HG03558 (cell line): ENCODE measurements around the gene B2M.
"Not testable (repeated sequence)": the region's sequence is repeated elsewhere in the genome, so short reads cannot be mapped to it uniquely, and the experiment has no call there.

Source experiments
- ATAC-seq: cut with Tn5 transposase; IDR thresholded peaks from one replicate; pipeline ENCODE4 v1.9.1; 2021; ENCODE audit warnings: moderate number of reproducible peaks; ENCODE audit not compliant: unreplicated experiment; ENCODE audit errors: extremely low read depth

Gene B2M

GRCh38 chr15:44697014-44697413 is 14.3 kb upstream of the B2M start:
- no peak for ATAC-seq

- no peak for ATAC-seq
Observed at GRCh38 chr15:44698641-44699040, 12.7 kb upstream of the B2M start.

GRCh38 chr15:44700676-44701075 is 10.6 kb upstream of the B2M start:
- not testable (repeated sequence) for ATAC-seq

DNA sequence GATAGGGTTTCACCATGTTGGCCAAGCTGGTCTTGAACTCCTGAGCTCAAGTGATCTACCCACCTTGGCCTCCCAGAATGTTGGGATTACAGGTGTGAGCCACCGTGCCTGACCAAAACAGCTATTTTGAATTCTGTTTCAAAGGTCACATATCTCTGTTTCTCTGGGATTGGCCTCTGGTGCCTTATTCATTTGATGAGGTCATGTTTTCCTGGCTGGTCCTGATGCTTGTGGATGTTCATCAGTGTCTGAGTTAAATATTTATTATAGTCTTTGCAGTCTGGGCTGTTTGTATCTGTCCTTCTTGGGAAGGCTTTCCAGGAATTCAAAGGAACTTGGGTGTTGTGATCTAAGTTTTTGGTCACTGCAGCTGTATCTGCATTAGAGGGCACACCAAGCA is 5.3 kb upstream of the B2M start:
- ATAC-seq: no peak

DNA sequence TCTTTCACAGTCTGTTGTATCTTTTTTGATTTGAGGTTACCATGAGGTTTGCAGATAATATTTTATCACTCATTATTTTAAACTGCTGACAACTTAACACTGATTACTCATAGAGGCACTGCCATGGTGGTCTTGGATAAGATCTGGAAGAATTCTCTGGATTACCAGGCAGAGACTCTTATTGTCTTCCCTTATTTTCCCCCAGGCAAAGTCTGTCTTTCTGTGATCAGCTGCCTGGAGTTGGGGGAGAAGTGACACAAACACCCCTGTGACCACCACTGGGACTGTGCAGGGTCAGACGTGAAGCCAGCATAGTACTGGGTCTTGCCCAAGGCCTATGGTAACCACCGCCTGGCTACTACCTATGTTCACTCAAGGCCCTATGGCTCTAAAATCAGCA is 4.9 kb upstream of the B2M start:
- ATAC-seq: no peak

DNA sequence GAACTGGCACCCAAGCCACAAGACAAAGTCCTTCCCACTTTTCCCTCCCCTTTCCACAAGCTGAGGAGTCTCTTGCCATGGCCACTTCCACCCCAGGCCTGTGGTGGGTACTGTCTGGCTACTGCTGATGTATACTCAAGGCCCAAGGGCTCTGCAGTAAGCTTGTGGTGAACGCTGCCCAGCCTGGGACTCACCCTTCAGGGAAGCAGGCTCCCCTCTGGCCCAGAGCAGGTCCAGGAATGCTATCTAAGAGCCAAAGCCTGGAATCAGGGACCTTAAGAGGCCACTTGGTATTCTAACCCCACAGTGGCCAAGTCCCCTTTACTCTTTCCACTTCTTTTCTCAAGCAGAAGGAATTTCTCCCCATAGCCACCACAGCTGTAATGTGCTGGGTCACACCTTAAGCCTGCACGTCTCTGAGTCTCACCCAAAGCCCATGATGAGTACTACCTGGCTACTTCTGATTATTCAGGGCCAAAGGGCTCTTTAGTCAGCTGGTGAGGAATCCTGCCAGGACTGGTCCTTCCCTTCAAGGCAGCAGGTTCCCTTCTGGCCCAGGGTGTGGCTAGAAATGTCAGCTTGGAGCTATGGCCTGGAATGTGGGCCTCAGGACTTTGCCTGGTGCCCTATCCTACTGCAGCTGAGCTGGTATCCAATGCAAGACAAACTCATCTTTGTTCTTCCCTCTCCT is 4.2 kb upstream of the B2M start:
- no peak for ATAC-seq

DNA sequence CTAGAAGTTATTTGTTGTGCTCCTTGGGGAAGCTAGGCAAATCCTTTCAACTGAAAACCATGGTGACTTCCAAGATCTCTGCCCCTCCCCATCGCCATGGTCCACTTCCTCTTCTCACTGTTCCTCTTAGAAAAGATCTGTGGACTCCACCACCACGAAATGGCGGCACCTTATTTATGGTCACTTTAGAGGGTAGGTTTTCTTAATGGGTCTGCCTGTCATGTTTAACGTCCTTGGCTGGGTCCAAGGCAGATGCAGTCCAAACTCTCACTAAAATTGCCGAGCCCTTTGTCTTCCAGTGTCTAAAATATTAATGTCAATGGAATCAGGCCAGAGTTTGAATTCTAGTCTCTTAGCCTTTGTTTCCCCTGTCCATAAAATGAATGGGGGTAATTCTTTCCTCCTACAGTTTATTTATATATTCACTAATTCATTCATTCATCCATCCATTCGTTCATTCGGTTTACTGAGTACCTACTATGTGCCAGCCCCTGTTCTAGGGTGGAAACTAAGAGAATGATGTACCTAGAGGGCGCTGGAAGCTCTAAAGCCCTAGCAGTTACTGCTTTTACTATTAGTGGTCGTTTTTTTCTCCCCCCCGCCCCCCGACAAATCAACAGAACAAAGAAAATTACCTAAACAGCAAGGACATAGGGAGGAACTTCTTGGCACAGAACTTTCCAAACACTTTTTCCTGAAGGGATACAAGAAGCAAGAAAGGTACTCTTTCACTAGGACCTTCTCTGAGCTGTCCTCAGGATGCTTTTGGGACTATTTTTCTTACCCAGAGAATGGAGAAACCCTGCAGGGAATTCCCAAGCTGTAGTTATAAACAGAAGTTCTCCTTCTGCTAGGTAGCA is 851 bp upstream of the B2M start:
- no peak for ATAC-seq

DNA sequence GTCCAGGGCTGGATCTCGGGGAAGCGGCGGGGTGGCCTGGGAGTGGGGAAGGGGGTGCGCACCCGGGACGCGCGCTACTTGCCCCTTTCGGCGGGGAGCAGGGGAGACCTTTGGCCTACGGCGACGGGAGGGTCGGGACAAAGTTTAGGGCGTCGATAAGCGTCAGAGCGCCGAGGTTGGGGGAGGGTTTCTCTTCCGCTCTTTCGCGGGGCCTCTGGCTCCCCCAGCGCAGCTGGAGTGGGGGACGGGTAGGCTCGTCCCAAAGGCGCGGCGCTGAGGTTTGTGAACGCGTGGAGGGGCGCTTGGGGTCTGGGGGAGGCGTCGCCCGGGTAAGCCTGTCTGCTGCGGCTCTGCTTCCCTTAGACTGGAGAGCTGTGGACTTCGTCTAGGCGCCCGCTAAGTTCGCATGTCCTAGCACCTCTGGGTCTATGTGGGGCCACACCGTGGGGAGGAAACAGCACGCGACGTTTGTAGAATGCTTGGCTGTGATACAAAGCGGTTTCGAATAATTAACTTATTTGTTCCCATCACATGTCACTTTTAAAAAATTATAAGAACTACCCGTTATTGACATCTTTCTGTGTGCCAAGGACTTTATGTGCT is 527 bp downstream of the B2M start:
- ATAC-seq: no peak

DNA sequence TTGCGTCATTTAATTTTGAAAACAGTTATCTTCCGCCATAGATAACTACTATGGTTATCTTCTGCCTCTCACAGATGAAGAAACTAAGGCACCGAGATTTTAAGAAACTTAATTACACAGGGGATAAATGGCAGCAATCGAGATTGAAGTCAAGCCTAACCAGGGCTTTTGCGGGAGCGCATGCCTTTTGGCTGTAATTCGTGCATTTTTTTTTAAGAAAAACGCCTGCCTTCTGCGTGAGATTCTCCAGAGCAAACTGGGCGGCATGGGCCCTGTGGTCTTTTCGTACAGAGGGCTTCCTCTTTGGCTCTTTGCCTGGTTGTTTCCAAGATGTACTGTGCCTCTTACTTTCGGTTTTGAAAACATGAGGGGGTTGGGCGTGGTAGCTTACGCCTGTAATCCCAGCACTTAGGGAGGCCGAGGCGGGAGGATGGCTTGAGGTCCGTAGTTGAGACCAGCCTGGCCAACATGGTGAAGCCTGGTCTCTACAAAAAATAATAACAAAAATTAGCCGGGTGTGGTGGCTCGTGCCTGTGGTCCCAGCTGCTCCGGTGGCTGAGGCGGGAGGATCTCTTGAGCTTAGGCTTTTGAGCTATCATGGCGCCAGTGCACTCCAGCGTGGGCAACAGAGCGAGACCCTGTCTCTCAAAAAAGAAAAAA is 1.2 kb downstream of the B2M start:
- ATAC-seq: no peak

DNA sequence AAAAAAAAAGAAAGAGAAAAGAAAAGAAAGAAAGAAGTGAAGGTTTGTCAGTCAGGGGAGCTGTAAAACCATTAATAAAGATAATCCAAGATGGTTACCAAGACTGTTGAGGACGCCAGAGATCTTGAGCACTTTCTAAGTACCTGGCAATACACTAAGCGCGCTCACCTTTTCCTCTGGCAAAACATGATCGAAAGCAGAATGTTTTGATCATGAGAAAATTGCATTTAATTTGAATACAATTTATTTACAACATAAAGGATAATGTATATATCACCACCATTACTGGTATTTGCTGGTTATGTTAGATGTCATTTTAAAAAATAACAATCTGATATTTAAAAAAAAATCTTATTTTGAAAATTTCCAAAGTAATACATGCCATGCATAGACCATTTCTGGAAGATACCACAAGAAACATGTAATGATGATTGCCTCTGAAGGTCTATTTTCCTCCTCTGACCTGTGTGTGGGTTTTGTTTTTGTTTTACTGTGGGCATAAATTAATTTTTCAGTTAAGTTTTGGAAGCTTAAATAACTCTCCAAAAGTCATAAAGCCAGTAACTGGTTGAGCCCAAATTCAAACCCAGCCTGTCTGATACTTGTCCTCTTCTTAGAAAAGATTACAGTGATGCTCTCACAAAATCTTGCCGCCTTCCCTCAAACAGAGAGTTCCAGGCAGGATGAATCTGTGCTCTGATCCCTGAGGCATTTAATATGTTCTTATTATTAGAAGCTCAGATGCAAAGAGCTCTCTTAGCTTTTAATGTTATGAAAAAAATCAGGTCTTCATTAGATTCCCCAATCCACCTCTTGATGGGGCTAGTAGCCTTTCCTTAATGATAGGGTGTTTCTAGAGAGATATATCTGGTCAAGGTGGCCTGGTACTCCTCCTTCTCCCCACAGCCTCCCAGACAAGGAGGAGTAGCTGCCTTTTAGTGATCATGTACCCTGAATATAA is 2.0 kb downstream of the B2M start:
- no peak for ATAC-seq

DNA sequence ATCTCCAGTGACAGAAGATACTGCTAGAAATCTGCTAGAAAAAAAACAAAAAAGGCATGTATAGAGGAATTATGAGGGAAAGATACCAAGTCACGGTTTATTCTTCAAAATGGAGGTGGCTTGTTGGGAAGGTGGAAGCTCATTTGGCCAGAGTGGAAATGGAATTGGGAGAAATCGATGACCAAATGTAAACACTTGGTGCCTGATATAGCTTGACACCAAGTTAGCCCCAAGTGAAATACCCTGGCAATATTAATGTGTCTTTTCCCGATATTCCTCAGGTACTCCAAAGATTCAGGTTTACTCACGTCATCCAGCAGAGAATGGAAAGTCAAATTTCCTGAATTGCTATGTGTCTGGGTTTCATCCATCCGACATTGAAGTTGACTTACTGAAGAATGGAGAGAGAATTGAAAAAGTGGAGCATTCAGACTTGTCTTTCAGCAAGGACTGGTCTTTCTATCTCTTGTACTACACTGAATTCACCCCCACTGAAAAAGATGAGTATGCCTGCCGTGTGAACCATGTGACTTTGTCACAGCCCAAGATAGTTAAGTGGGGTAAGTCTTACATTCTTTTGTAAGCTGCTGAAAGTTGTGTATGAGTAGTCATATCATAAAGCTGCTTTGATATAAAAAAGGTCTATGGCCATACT is 4.0 kb downstream of the B2M start:
- no peak for ATAC-seq

DNA sequence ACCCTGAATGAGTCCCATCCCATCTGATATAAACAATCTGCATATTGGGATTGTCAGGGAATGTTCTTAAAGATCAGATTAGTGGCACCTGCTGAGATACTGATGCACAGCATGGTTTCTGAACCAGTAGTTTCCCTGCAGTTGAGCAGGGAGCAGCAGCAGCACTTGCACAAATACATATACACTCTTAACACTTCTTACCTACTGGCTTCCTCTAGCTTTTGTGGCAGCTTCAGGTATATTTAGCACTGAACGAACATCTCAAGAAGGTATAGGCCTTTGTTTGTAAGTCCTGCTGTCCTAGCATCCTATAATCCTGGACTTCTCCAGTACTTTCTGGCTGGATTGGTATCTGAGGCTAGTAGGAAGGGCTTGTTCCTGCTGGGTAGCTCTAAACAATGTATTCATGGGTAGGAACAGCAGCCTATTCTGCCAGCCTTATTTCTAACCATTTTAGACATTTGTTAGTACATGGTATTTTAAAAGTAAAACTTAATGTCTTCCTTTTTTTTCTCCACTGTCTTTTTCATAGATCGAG is 4.5 kb downstream of the B2M start:
- ATAC-seq: no peak

DNA sequence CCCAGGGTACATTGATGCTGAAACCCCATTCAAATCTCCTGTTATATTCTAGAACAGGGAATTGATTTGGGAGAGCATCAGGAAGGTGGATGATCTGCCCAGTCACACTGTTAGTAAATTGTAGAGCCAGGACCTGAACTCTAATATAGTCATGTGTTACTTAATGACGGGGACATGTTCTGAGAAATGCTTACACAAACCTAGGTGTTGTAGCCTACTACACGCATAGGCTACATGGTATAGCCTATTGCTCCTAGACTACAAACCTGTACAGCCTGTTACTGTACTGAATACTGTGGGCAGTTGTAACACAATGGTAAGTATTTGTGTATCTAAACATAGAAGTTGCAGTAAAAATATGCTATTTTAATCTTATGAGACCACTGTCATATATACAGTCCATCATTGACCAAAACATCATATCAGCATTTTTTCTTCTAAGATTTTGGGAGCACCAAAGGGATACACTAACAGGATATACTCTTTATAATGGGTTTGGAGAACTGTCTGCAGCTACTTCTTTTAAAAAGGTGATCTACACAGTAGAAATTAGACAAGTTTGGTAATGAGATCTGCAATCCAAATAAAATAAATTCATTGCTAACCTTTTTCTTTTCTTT is 5.8 kb downstream of the B2M start:
- no peak for ATAC-seq

DNA sequence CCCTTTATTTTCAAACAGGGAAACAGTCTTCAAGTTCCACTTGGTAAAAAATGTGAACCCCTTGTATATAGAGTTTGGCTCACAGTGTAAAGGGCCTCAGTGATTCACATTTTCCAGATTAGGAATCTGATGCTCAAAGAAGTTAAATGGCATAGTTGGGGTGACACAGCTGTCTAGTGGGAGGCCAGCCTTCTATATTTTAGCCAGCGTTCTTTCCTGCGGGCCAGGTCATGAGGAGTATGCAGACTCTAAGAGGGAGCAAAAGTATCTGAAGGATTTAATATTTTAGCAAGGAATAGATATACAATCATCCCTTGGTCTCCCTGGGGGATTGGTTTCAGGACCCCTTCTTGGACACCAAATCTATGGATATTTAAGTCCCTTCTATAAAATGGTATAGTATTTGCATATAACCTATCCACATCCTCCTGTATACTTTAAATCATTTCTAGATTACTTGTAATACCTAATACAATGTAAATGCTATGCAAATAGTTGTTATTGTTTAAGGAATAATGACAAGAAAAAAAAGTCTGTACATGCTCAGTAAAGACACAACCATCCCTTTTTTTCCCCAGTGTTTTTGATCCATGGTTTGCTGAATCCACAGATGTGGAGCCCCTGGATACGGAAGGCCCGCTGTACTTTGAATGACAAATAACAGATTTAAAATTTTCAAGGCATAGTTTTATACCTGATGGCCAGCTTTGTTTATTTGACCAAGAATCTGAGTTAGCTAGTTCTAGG is 7.0 kb downstream of the B2M start:
- ATAC-seq: no peak

GRCh38 chr15:44718927-44719292 is 7.6 kb downstream of the B2M start:
- no peak for ATAC-seq

DNA sequence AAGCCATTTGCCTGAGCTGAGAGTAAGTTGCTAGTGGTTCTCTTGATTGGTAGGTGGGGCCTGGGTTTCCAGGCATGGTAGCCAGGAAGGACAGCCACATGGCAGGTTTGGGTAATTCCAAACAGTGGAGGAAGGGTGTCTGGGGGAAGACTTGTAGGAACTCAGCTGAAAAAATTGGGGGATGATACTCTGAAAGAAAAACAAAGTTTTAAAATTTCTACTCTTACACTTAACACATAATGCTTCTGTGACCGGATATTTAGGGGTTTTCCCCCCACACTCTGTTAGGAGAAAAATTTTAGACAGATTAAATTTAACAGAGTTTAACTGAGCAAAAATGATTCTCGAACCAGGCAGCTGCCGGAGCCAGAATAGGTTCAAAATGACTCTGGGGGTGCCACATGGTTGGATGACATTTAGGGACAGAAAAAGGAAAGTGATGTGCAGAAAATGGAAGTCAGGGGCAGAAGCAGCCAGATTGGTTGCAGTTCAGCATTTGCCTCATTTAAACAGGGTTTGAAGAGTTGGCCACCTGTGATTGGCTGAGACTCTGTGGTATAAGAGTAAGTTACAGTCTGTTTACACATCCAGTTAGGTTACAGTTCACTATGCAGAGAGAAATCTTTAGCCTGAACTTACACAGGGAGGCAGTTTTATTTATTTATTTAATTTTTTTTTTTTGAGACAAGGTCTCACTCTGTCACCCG is 8.1 kb downstream of the B2M start:
- peak; percentile 41 for ATAC-seq

DNA sequence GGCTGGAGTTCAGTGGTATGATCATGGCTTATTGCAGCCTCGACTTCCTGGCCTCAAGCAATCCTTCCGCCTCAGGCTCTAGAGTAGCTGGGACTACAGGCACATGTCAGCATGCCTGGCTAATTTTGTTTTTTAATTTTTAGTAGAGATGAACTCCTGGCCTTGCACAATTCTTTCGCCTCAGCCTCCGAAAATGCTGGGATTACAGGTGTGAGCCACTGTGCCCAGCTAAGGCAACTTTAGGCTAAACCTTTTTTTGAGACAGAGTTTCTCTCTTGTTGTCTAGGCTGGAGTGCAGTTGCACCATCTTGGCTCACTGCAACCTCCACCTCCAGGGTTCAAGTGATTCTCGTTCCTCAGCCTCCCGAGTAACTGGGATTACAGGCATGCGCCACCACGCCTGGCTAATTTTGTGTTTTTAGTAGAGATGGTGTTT is 8.7 kb downstream of the B2M start:
- not testable (repeated sequence) for ATAC-seq
